Measurements from ENCODE around the gene PROM2. TPM values are rescaled to one million over a fixed set of nuclear protein-coding genes. Genes with fewer than 3 reads are reported as not detected.

Gene PROM2
- total and polyA plus RNA-seq, 10 of the 15 experiments (the other 5 are each of a cell fraction or from before 2014, with no cell fraction given), result 0.01 to 0.04 TPM; not detected in 8

- TF ChIP-seq PRDM15 (CRISPR knock-in tag; IDR thresholded peaks at IDR 0.05) (no peak), NFYB (IDR thresholded peaks at IDR 0.05; ENCODE audit: insufficient read depth, low read depth, low read length) (no peak)
Measured at GRCh38 chr2:95258271-95258670, 16.0 kb upstream of the PROM2 start (continued).

- RAD21 ChIA-PET (ENCODE audit: unreplicated experiment), result no interaction called here
- Histone ChIP-seq H3K4me2 (ENCODE audit: control insufficient read depth, insufficient read depth) (no peak overlapping the region), H4K20me1 (ENCODE audit: control insufficient read depth, insufficient read depth) (no peaks in the 10 kb centered on the region), H3K9ac (ENCODE audit: control insufficient read depth, insufficient read depth, low read length) (no peak overlapping the region), H2AFZ (ENCODE audit: control insufficient read depth, low read depth, low read length) (no peak overlapping the region), H3K36me3 (ENCODE audit: control insufficient read depth in 2 of 2, insufficient read depth in 2 of 2, low read length in 1 of 2) (no peaks in the 10 kb centered on the region), H3K79me2 (ENCODE audit: control insufficient read depth, insufficient read depth, low read length) (no peaks in the 10 kb centered on the region), H3K27ac (ENCODE audit: control insufficient read depth, insufficient read depth) (no peak overlapping the region), H3K9me3 (replicated peaks; ENCODE audit: control insufficient read depth, insufficient read depth, low read length) (no peaks in the 10 kb centered on the region; the same call in 2 of the 3 replicates), H3K4me3 (no peak overlapping the region), H3K27me3 (replicated peaks in 1 of 2; ENCODE audit: control insufficient read depth in 2 of 2, insufficient read depth in 2 of 2, low read length in 1 of 2) (no peaks in the 10 kb centered on the region), H3K4me1 (ENCODE audit: control insufficient read depth, insufficient read depth, low read length) (no peaks in the 10 kb centered on the region)
- CTCF ChIA-PET, result no interaction called here
- FAIRE-seq, result no peak
- no TSS peak for BruUV-seq (replicated peaks)
- TF ChIP-seq NFYA (IDR thresholded peaks at IDR 0.05; ENCODE audit: borderline replicate concordance, low read depth, low read length) (no peak), BMI1 (IDR thresholded peaks at IDR 0.05; ENCODE audit: borderline replicate concordance) (no peak), IRF3 (IDR thresholded peaks at IDR 0.05) (no peak), CBX5 (IDR thresholded peaks at IDR 0.05; ENCODE audit: low read depth) (no peak), JUND (IDR thresholded peaks at IDR 0.05; ENCODE audit: low read depth, low read length) (no peak), ESRRA (IDR thresholded peaks at IDR 0.05; ENCODE audit: low read length) (no peak)
- intact Hi-C loops (cut with micrococcal nuclease; ENCODE audit: unreplicated experiment), result no loop called here
- DNase-seq (ENCODE audit: low read depth, low spot score), result no peak
- SMC1A ChIA-PET (ENCODE audit: uncharacterized antibody, unreplicated experiment), result no interaction called here
- POLR2A ChIA-PET, result no interaction called here
- 4% methylated on average over 8 of the region's 8 CpGs for WGBS (ENCODE audit: insufficient coverage, insufficient replicate concordance, low lambda C conversion rate, missing lambda C conversion rate)
- in situ Hi-C loops (cut with MboI), result no loop called here
- no peak for ATAC-seq
Measured at GRCh38 chr2:95260028-95261023, 13.9 kb upstream of the PROM2 start.
